ENCODE measurements around the gene SLC25A21.

Gene SLC25A21

GRCh38 chr14:37179896-37180502 lies 7.6 kb upstream of the SLC25A21 start:
- CTCF ChIA-PET: no interaction called here
- TF ChIP-seq ZNF621 (tag by site-specific recombination; IDR thresholded peaks at IDR 0.05) (no peak), HOXA7 (CRISPR knock-in tag; IDR thresholded peaks at IDR 0.05; ENCODE audit: borderline replicate concordance) (no peak), ZFP3 (tag by site-specific recombination; IDR thresholded peaks at IDR 0.05; ENCODE audit: low read depth) (no peak), ZBTB20 (tag by site-specific recombination; IDR thresholded peaks at IDR 0.05) (no peak), ZNF501 (tag by site-specific recombination; IDR thresholded peaks at IDR 0.05) (no peak), ZNF629 (tag by site-specific recombination; IDR thresholded peaks at IDR 0.05) (no peak), ZNF518A (tag by site-specific recombination; conservative IDR thresholded peaks at IDR 0.05; ENCODE audit: low read depth) (no peak), ZNF610 (tag by site-specific recombination; IDR thresholded peaks at IDR 0.05; ENCODE audit: borderline replicate concordance) (no peak), ZNF701 (tag by site-specific recombination; IDR thresholded peaks at IDR 0.05) (no peak), ZSCAN18 (tag by site-specific recombination; IDR thresholded peaks at IDR 0.05) (no peak), ZNF2 (tag by site-specific recombination; IDR thresholded peaks at IDR 0.05) (no peak), AEBP2 (tag by site-specific recombination; IDR thresholded peaks at IDR 0.05; ENCODE audit: borderline replicate concordance) (no peak), ZNF324 (tag by site-specific recombination; IDR thresholded peaks at IDR 0.05) (no peak), ZNF18 (tag by site-specific recombination; IDR thresholded peaks at IDR 0.05) (no peak), ZNF391 (tag by site-specific recombination; IDR thresholded peaks at IDR 0.05; ENCODE audit: borderline replicate concordance, low read depth) (no peak), ZNF560 (tag by site-specific recombination; IDR thresholded peaks at IDR 0.05; ENCODE audit: borderline replicate concordance) (no peak), ZNF302 (tag by site-specific recombination; IDR thresholded peaks at IDR 0.05; ENCODE audit: low read depth) (no peak), ZNF664 (tag by site-specific recombination; IDR thresholded peaks at IDR 0.05) (no peak)
- Histone ChIP-seq H3K4me3 (ENCODE audit: low read depth, low read length) (no peak overlapping the region), H3K9me3 (ENCODE audit: control insufficient read depth, insufficient read depth, low read depth, low read length) (no peaks in the 10 kb centered on the region), H3K27ac (ENCODE audit: extremely low read depth, low read depth, low read length) (no peak overlapping the region), H3K36me3 (ENCODE audit: control insufficient read depth in 2 of 2, insufficient read depth in 1 of 2, low read length in 2 of 2) (no peaks in the 10 kb centered on the region), H3K4me1 (ENCODE audit: control insufficient read depth, insufficient read depth, low read length) (no peaks in the 10 kb centered on the region)
- POLR2A ChIA-PET: no interaction called here
